C4-2B (cell line): Measurements from ENCODE around the gene CAMKK1.
"Not testable (repeated sequence)": the region's sequence is repeated elsewhere in the genome, so short reads cannot be mapped to it uniquely, and the experiment has no call there.

Source experiments
- H3K27ac ChIP-seq: fragments of 450-650 bp; 2 replicates; pipeline ENCODE4 v1.5.1; 2017
- CTCF ChIP-seq: fragments of 450-650 bp; conservative IDR thresholded peaks from 2 replicates; pipeline ENCODE4 v1.5.1; 2017; ENCODE audit warnings: mild to moderate bottlenecking
- ZFX ChIP-seq: fragments of 450-650 bp; IDR thresholded peaks from 2 replicates; pipeline ENCODE4 v1.6.1; 2017

CAMKK1 gene

GRCh38 chr17:3860939-3861700 lies 31.7 kb downstream of the CAMKK1 start:
- H3K27ac ChIP-seq = no peak overlapping the region
- TF ChIP-seq ZFX (no peak), CTCF (no peak)

GRCh38 chr17:3859940-3860339 lies 32.9 kb downstream of the CAMKK1 start:
- TF ChIP-seq CTCF = no peak
- TF ChIP-seq ZFX = no peak
- no peak overlapping the region for H3K27ac ChIP-seq

GRCh38 chr17:3857261-3858105 lies 35.4 kb downstream of the CAMKK1 start:
- TF ChIP-seq ZFX (no peak), CTCF (no peak)
- H3K27ac ChIP-seq = no peak overlapping the region

GRCh38 chr17:3854204-3854603 lies 38.6 kb downstream of the CAMKK1 start:
- H3K27ac ChIP-seq = not testable (repeated sequence)

GRCh38 chr17:3852561-3852960 lies 40.3 kb downstream of the CAMKK1 start:
- TF ChIP-seq CTCF (no peak), ZFX (no peak)
- no peak overlapping the region for H3K27ac ChIP-seq

- no peak for TF ChIP-seq CTCF
- no peak for TF ChIP-seq ZFX
- no peak overlapping the region for H3K27ac ChIP-seq
Measured at GRCh38 chr17:3851461-3852100, 41.3 kb downstream of the CAMKK1 start.

- H3K27ac ChIP-seq = no peak overlapping the region
- TF ChIP-seq ZFX = no peak
- TF ChIP-seq CTCF = no peak
Measured at GRCh38 chr17:3848229-3848835, 44.5 kb downstream of the CAMKK1 start.
